ENCODE measurements around the gene NRGN. TPM values are rescaled to one million over a fixed set of nuclear protein-coding genes. Genes with fewer than 3 reads are reported as not detected.

The NRGN gene
- total and polyA plus RNA-seq, 2 of the 8 experiments (the other 6 are each of a cell fraction or from before 2014, with no cell fraction given) = 0.60 to 1.0 TPM

DNA sequence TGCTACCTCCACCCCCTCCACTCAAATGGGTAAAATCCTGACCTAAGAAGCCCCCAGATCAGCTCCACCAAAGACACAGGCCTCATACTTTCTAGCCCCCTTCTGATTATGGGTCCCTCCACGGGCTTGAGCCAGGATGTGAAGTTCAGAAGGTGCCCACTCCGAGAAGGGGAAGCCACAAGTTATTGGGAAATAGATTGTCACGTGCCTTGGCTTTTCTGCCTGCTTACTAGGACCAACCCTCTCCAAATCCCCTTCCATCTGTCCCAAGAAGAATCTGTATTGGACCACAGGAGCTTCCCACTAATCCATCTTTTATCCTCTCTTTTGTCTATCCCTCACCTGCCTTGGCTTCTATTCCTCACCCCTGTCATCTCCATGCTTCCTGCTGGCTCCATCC is 3.0 kb upstream of the NRGN start:
- no peaks in the 10 kb centered on the region for H3K79me1 ChIP-seq (ENCODE audit: low read depth, low read length)
- FAIRE-seq (no peak), DNase-seq (ENCODE audit: low read depth in 1 of 2, low spot score in 2 of 2) (no peak)
- peaks cover 39 to 66% (median 54%) of the 10 kb centered on the region in 4 experiments for H3K27me3 ChIP-seq (replicated peaks in 1 of 4; ENCODE audit: control insufficient read depth in 3 of 4, extremely low read depth in 1 of 4, insufficient read depth in 3 of 4, low read length in 3 of 4)
- H3K23me2 ChIP-seq (ENCODE audit: low read depth, low read length) = peaks cover 9% of the 10 kb centered on the region
- H3K4me3 ChIP-seq (ENCODE audit: extremely low read depth in 1 of 4, insufficient read depth in 2 of 4, low read depth in 3 of 4, low read length in 4 of 4) = no peak overlapping the region
- no peak overlapping the region for H4K91ac ChIP-seq (replicated peaks; ENCODE audit: insufficient read length, low read length)
- no peak overlapping the region for H2BK5ac ChIP-seq (ENCODE audit: low read depth, low read length)
- no peak overlapping the region for H2BK12ac ChIP-seq (ENCODE audit: low read depth, low read length)
- H2AFZ ChIP-seq (ENCODE audit: low read length) = no peak overlapping the region
- CTCF ChIA-PET (ENCODE audit: partially characterized antibody) = interaction anchor here (0.9 to 21.1 kb wide), 6 partner anchors 10 to 130 kb away, joined by 3 to 382 read pairs (median 3); partner anchors contain the start of genes ESAM and VSIG2
- POLR2A ChIA-PET (ENCODE audit: partially characterized antibody) = interaction anchor here (0.7 kb wide), 1 partner anchor 12 kb away, joined by 3 read pairs; no protein-coding TSS in a partner anchor
- H2BK15ac ChIP-seq (ENCODE audit: low read length) = no peak overlapping the region
- no peaks in the 10 kb centered on the region for H3K79me2 ChIP-seq (ENCODE audit: control insufficient read depth in 1 of 2, insufficient read depth in 2 of 2, low read length in 2 of 2)
- H3K9me3 ChIP-seq (ENCODE audit: insufficient read depth in 2 of 2, low read depth in 1 of 2, low read length in 1 of 2) = no peaks in the 10 kb centered on the region
- H4K8ac ChIP-seq (ENCODE audit: extremely low read depth, insufficient read depth, low read length) = no peak overlapping the region
- no peak overlapping the region for H3K23ac ChIP-seq (ENCODE audit: insufficient read length)
- no peak overlapping the region for H4K5ac ChIP-seq (ENCODE audit: insufficient read length, low read depth, low read length)
- H3K4me2 ChIP-seq (ENCODE audit: insufficient read depth in 1 of 2, low read depth in 2 of 2, low read length in 2 of 2) = no peak overlapping the region
- H3K4ac ChIP-seq (replicated peaks; ENCODE audit: insufficient read length, low read depth, low read length) = no peak overlapping the region
- no peak overlapping the region for H2BK120ac ChIP-seq (replicated peaks; ENCODE audit: low read depth, low read length)
- peaks cover 0 to 15% (median 2%) of the 10 kb centered on the region in 4 experiments; a peak in 4 of 7 replicates for H3K4me1 ChIP-seq (replicated peaks in 1 of 4; ENCODE audit: control insufficient read depth in 3 of 4, insufficient read depth in 4 of 4, low read length in 3 of 4)
- H3K18ac ChIP-seq (ENCODE audit: extremely low read depth, low read length) = no peak overlapping the region
- peaks cover 5% of the 10 kb centered on the region in 2 experiments for H4K20me1 ChIP-seq (replicated peaks in 1 of 2; ENCODE audit: control insufficient read depth in 1 of 2, insufficient read depth in 2 of 2, low read length in 2 of 2)
- H3K56ac ChIP-seq (replicated peaks; ENCODE audit: insufficient read length, low read depth, low read length) = no peak overlapping the region
- no peak overlapping the region for H2AK5ac ChIP-seq (ENCODE audit: low read depth, low read length)
- H3K36me3 ChIP-seq (ENCODE audit: control insufficient read depth in 2 of 4, insufficient read depth in 4 of 4, low read length in 3 of 4) = no peaks in the 10 kb centered on the region
- H3K9ac ChIP-seq (replicated peaks in 1 of 4; ENCODE audit: extremely low read depth in 1 of 4, low read depth in 3 of 4, low read length in 3 of 4) = no peak overlapping the region
- H3K14ac ChIP-seq (ENCODE audit: insufficient read length) = no peak overlapping the region
- no peak overlapping the region for H2BK20ac ChIP-seq (ENCODE audit: low read length)
- 62% methylated on average over 3 of the region's 3 CpGs; no CpG with 5 or more reads in 1 of the 2 experiments for WGBS, 2 experiments (ENCODE audit: extremely low coverage in 1 of 2, insufficient coverage in 1 of 2, insufficient read length in 1 of 2, insufficient replicate concordance in 2 of 2, low coverage in 1 of 2, low lambda C conversion rate in 2 of 2, missing lambda C conversion rate in 1 of 2)
- no peak overlapping the region for H3K27ac ChIP-seq (ENCODE audit: low read depth, low read length)
- TF ChIP-seq EZH2 (IDR thresholded peaks at IDR 0.05; ENCODE audit: low read depth, low read length, severe bottlenecking) (no peak), CHD2 (IDR thresholded peaks at IDR 0.05; ENCODE audit: low read length) (no peak), TAF1 (IDR thresholded peaks at IDR 0.05; ENCODE audit: low read depth, low read length) (no peak), GABPA (IDR thresholded peaks at IDR 0.05; ENCODE audit: borderline replicate concordance, insufficient read depth, low read length) (no peak), HDAC6 (IDR thresholded peaks at IDR 0.05; ENCODE audit: low read depth, low read length) (no peak), JUN (IDR thresholded peaks at IDR 0.05; ENCODE audit: low read depth, low read length) (no peak), EGR1 (IDR thresholded peaks at IDR 0.05; ENCODE audit: borderline replicate concordance, low read depth, low read length) (no peak), TBP (IDR thresholded peaks at IDR 0.05; ENCODE audit: low read depth, low read length) (no peak)
- TF ChIP-seq, protein P1, sequence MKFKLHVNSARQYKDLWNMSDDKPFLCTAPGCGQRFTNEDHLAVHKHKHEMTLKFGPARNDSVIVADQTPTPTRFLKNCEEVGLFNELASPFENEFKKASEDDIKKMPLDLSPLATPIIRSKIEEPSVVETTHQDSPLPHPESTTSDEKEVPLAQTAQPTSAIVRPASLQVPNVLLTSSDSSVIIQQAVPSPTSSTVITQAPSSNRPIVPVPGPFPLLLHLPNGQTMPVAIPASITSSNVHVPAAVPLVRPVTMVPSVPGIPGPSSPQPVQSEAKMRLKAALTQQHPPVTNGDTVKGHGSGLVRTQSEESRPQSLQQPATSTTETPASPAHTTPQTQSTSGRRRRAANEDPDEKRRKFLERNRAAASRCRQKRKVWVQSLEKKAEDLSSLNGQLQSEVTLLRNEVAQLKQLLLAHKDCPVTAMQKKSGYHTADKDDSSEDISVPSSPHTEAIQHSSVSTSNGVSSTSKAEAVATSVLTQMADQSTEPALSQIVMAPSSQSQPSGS (IDR thresholded peaks at IDR 0.05; ENCODE audit: low read length) = no peak
- TF ChIP-seq, protein P2, sequence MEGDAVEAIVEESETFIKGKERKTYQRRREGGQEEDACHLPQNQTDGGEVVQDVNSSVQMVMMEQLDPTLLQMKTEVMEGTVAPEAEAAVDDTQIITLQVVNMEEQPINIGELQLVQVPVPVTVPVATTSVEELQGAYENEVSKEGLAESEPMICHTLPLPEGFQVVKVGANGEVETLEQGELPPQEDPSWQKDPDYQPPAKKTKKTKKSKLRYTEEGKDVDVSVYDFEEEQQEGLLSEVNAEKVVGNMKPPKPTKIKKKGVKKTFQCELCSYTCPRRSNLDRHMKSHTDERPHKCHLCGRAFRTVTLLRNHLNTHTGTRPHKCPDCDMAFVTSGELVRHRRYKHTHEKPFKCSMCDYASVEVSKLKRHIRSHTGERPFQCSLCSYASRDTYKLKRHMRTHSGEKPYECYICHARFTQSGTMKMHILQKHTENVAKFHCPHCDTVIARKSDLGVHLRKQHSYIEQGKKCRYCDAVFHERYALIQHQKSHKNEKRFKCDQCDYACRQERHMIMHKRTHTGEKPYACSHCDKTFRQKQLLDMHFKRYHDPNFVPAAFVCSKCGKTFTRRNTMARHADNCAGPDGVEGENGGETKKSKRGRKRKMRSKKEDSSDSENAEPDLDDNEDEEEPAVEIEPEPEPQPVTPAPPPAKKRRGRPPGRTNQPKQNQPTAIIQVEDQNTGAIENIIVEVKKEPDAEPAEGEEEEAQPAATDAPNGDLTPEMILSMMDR (IDR thresholded peaks at IDR 0.05; ENCODE audit: control extremely low read depth in 1 of 3, insufficient read depth in 1 of 3, low read depth in 1 of 3, low read length in 3 of 3) = no peak
